ENCODE measurements around the gene GABRB2. TPM values are rescaled to one million over a fixed set of nuclear protein-coding genes. Genes with fewer than 3 reads are reported as not detected.
"Not testable (repeated sequence)": the region's sequence is repeated elsewhere in the genome, so short reads cannot be mapped to it uniquely, and the experiment has no call there.

The GABRB2 gene
- total and polyA plus RNA-seq, 12 donors = 0.33 to 18.1 (median 6.6) TPM

- DNase-seq = no peak
- no peak overlapping the region for H3K27ac ChIP-seq
- no peaks in the 10 kb centered on the region for H3K4me1 ChIP-seq (replicated peaks in 1 of 2)
- no peaks in the 10 kb centered on the region for H3K36me3 ChIP-seq (replicated peaks in 1 of 2)
- H3K27me3 ChIP-seq = no peaks in the 10 kb centered on the region
- intact Hi-C loops (cut with DNase I) = no loop called here
- TF ChIP-seq CTCF (IDR thresholded peaks at IDR 0.05) = no peak
- no peak for TF ChIP-seq POLR2A (IDR thresholded peaks at IDR 0.05)
- H3K4me3 ChIP-seq = no peak overlapping the region
- no peaks in the 10 kb centered on the region for H3K9me3 ChIP-seq (replicated peaks in 1 of 3)
- WGBS, 4 donors = 59 to 78% (median 67%) methylated on average over 1 of the region's 1 CpG
Measured at GRCh38 chr5:161513942-161514341, 32.6 kb downstream of the GABRB2 start.

DNA sequence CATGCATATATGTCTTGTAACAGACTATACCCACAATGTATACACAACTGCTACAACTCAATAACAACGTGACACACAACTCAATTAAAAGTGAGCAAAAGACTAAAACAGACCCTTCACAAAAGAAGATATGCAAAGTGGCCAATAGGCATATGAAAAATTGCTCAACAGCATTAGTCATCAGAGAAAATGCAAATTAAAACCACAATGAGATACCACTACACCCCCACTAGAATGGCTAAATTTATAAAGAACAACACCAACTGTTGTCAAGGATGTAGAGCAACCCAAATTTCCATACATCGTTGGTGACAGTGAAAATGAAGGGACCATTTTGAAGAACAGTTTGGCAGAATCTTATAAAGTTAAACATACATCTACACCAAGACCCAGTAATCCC is 38.9 kb downstream of the GABRB2 start:
- Histone ChIP-seq H3K27me3 (no peaks in the 10 kb centered on the region), H3K36me3 (replicated peaks in 1 of 2) (no peaks in the 10 kb centered on the region), H3K27ac (no peak overlapping the region), H3K4me3 (no peak overlapping the region), H3K9me3 (replicated peaks in 1 of 3) (no peaks in the 10 kb centered on the region), H3K4me1 (replicated peaks in 1 of 2) (no peaks in the 10 kb centered on the region)
- WGBS, 4 donors = 47 to 78% (median 67%) methylated on average over 2 of the region's 2 CpGs
- TF ChIP-seq CTCF (IDR thresholded peaks at IDR 0.05) (no peak), POLR2A (IDR thresholded peaks at IDR 0.05) (no peak)
- no peak for DNase-seq
- intact Hi-C loops (cut with DNase I) = no loop called here

GRCh38 chr5:161505160-161505559 is 41.4 kb downstream of the GABRB2 start:
- H3K36me3 ChIP-seq (replicated peaks in 1 of 2); intact Hi-C loops (cut with DNase I); H3K27ac ChIP-seq; H3K4me1 ChIP-seq (replicated peaks in 1 of 2); H3K4me3 ChIP-seq; DNase-seq; H3K27me3 ChIP-seq; H3K9me3 ChIP-seq (replicated peaks in 1 of 3): not testable (repeated sequence)
- WGBS, 4 donors = 92 to 95% (median 93%) methylated on average over 10 of the region's 10 CpGs

- Histone ChIP-seq H3K9me3 (replicated peaks in 1 of 3) (peaks cover 0 to 8% (median 0%) of the 10 kb centered on the region in 3 donors), H3K36me3 (replicated peaks in 1 of 2) (no peaks in the 10 kb centered on the region), H3K27ac (no peak overlapping the region), H3K27me3 (no peaks in the 10 kb centered on the region), H3K4me1 (replicated peaks in 1 of 2) (no peaks in the 10 kb centered on the region), H3K4me3 (no peak overlapping the region)
- 46 to 77% (median 67%) methylated on average over 1 of the region's 1 CpG for WGBS, 4 donors
- TF ChIP-seq POLR2A (IDR thresholded peaks at IDR 0.05) (no peak), CTCF (IDR thresholded peaks at IDR 0.05) (no peak)
- no peak for DNase-seq
- intact Hi-C loops (cut with DNase I) = no loop called here
Measured at GRCh38 chr5:161498531-161498930, 48.0 kb downstream of the GABRB2 start.

DNA sequence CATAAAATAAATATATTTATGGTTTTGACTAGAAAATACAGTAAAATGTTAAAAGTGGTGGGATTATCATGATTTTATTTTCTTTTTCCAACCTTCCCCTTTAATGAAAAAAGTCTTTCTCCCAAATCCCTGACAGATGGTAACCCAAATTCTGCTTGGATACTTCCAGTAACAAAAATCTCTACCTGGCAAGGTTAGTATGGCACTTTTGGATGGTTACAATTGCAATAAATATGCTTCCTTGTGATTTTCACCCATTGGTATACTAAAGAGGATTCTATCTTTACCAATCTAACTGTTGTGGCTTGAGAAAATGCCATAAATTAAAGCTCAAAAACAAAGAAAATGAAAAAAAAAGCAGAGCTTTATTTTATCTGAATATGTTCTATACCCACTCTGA is 62.8 kb downstream of the GABRB2 start:
- TF ChIP-seq POLR2A (IDR thresholded peaks at IDR 0.05) (no peak), CTCF (IDR thresholded peaks at IDR 0.05) (no peak)
- H3K27me3 ChIP-seq = no peaks in the 10 kb centered on the region
- H3K9me3 ChIP-seq (replicated peaks in 1 of 3) = no peaks in the 10 kb centered on the region
- no peaks in the 10 kb centered on the region for H3K4me1 ChIP-seq (replicated peaks in 1 of 2)
- no peak overlapping the region for H3K27ac ChIP-seq
- intact Hi-C loops (cut with DNase I) = no loop called here
- H3K4me3 ChIP-seq = no peak overlapping the region
- DNase-seq = no peak
- H3K36me3 ChIP-seq (replicated peaks in 1 of 2) = no peaks in the 10 kb centered on the region

All from adrenal gland (tissue), 12 donors.